KOPT-K1 (cell line): ENCODE results near the gene MTG2.

ENCODE experiments used
- H3K27ac ChIP-seq: fragments of 200-600 bp; sonication (generic); 2 replicates; pipeline ENCODE4 v1.5.1; 2016; ENCODE audit warnings: antibody characterized with exemption, mild to moderate bottlenecking, low read depth, low read length; ENCODE audit not compliant: poor library complexity, severe bottlenecking
- H3K36me3 ChIP-seq: fragments of 200-600 bp; sonication (generic); 2 replicates; pipeline ENCODE4 v1.5.1; 2017; ENCODE audit warnings: antibody characterized with exemption, mild to moderate bottlenecking, low read length, moderate library complexity; ENCODE audit not compliant: insufficient read depth
- H3K9me3 ChIP-seq: fragments of 200-600 bp; sonication (generic); 2 replicates; pipeline ENCODE4 v1.5.1; 2017; ENCODE audit warnings: antibody characterized with exemption, low read length, mild to moderate bottlenecking; ENCODE audit not compliant: insufficient read depth, poor library complexity, severe bottlenecking

The MTG2 gene

GRCh38 chr20:62209850-62210495 lies 27.1 kb downstream of the MTG2 start:
- Histone ChIP-seq H3K36me3 (no peaks in the 10 kb centered on the region), H3K27ac (no peak overlapping the region), H3K9me3 (no peaks in the 10 kb centered on the region)

GRCh38 chr20:62210496-62210855 lies 27.6 kb downstream of the MTG2 start:
- Histone ChIP-seq H3K36me3 (no peaks in the 10 kb centered on the region), H3K9me3 (no peaks in the 10 kb centered on the region), H3K27ac (no peak overlapping the region)

- no peaks in the 10 kb centered on the region for H3K9me3 ChIP-seq
- H3K27ac ChIP-seq: no peak overlapping the region
- no peaks in the 10 kb centered on the region for H3K36me3 ChIP-seq
These were observed 28.4 kb downstream of the MTG2 start for GRCh38 chr20:62211216-62211615.

GRCh38 chr20:62211769-62212288 lies 29.0 kb downstream of the MTG2 start:
- Histone ChIP-seq H3K9me3 (no peaks in the 10 kb centered on the region), H3K36me3 (no peaks in the 10 kb centered on the region), H3K27ac (no peak overlapping the region)

GRCh38 chr20:62212299-62212698 lies 29.5 kb downstream of the MTG2 start:
- Histone ChIP-seq H3K36me3 (no peaks in the 10 kb centered on the region), H3K27ac (no peak overlapping the region), H3K9me3 (no peaks in the 10 kb centered on the region)

- no peaks in the 10 kb centered on the region for H3K36me3 ChIP-seq
- no peak overlapping the region for H3K27ac ChIP-seq
- H3K9me3 ChIP-seq: no peaks in the 10 kb centered on the region
These were observed 31.2 kb downstream of the MTG2 start for GRCh38 chr20:62214067-62214466.

- no peaks in the 10 kb centered on the region for H3K36me3 ChIP-seq
- H3K27ac ChIP-seq: no peak overlapping the region
- H3K9me3 ChIP-seq: no peaks in the 10 kb centered on the region
These were observed 32.5 kb downstream of the MTG2 start for GRCh38 chr20:62215020-62215990.

GRCh38 chr20:62215991-62216635 lies 33.3 kb downstream of the MTG2 start:
- Histone ChIP-seq H3K27ac (no peak overlapping the region), H3K9me3 (no peaks in the 10 kb centered on the region)

GRCh38 chr20:62216636-62217566 lies 34.1 kb downstream of the MTG2 start:
- H3K36me3 ChIP-seq: no peaks in the 10 kb centered on the region
- H3K9me3 ChIP-seq: no peaks in the 10 kb centered on the region
- no peak overlapping the region for H3K27ac ChIP-seq

More at GRCh38 chr20:62215991-62216635, 33.3 kb downstream of the MTG2 start:
- H3K36me3 ChIP-seq: no peaks in the 10 kb centered on the region

GRCh38 chr20:62217913-62218773 lies 35.3 kb downstream of the MTG2 start:
- Histone ChIP-seq H3K36me3 (no peaks in the 10 kb centered on the region), H3K27ac (no peak overlapping the region), H3K9me3 (no peaks in the 10 kb centered on the region)

- H3K27ac ChIP-seq: no peak overlapping the region
- H3K36me3 ChIP-seq: no peaks in the 10 kb centered on the region
- no peaks in the 10 kb centered on the region for H3K9me3 ChIP-seq
These were observed 36.5 kb downstream of the MTG2 start for GRCh38 chr20:62219101-62219991.

- H3K36me3 ChIP-seq: no peaks in the 10 kb centered on the region
- no peaks in the 10 kb centered on the region for H3K9me3 ChIP-seq
- no peak within 1 kb of the TSS for H3K27ac ChIP-seq
These were observed 37.3 kb downstream of the MTG2 start, which contains the start of gene HRH3 for GRCh38 chr20:62219992-62220665. HRH3 (minus strand) TSS chr20:62220278; CDS start chr20:62219970, 308 bp downstream.
